Measurements from ENCODE around the gene TRMT1L. TPM values are rescaled to one million over a fixed set of nuclear protein-coding genes. Genes with fewer than 3 reads are reported as not detected.

Gene TRMT1L
- total and polyA plus RNA-seq, 7 donors: 5.4 to 18.6 (median 9.5) TPM

DNA sequence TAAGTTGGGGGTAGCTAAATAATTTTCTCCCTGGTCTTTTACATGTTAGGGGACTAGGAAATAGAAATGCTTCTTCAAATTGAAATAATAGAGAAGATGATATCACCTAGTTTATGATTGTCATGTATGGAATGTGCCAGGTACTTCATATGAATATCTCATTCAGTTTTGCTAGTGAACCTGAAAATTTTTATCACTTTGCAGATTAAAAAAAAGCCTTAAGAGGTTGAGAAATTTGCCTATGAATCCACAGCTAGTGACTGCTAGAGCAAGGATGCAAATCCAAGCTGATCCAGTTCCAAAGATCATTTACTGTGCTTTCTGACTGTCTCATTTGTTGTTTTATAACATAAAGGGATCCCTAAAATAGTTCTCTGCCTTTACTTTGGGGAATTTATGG, 86.7 kb downstream of the TRMT1L start:
- no peak for DNase-seq
- H3K9me3 ChIP-seq: no peaks in the 10 kb centered on the region
- no peak for TF ChIP-seq EP300 (IDR thresholded peaks at IDR 0.05)
- TF ChIP-seq POLR2A (IDR thresholded peaks at IDR 0.05): no peak
- TF ChIP-seq, protein P1, sequence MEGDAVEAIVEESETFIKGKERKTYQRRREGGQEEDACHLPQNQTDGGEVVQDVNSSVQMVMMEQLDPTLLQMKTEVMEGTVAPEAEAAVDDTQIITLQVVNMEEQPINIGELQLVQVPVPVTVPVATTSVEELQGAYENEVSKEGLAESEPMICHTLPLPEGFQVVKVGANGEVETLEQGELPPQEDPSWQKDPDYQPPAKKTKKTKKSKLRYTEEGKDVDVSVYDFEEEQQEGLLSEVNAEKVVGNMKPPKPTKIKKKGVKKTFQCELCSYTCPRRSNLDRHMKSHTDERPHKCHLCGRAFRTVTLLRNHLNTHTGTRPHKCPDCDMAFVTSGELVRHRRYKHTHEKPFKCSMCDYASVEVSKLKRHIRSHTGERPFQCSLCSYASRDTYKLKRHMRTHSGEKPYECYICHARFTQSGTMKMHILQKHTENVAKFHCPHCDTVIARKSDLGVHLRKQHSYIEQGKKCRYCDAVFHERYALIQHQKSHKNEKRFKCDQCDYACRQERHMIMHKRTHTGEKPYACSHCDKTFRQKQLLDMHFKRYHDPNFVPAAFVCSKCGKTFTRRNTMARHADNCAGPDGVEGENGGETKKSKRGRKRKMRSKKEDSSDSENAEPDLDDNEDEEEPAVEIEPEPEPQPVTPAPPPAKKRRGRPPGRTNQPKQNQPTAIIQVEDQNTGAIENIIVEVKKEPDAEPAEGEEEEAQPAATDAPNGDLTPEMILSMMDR (IDR thresholded peaks at IDR 0.05): no peak
- no peak for TF ChIP-seq POLR2AphosphoS5 (IDR thresholded peaks at IDR 0.05)
- H3K27me3 ChIP-seq: no peaks in the 10 kb centered on the region
- peaks cover 0 to 15% (median 5%) of the 10 kb centered on the region in 4 donors for H3K4me1 ChIP-seq
- H3K36me3 ChIP-seq: no peaks in the 10 kb centered on the region
- intact Hi-C loops (cut with DNase I): no loop called here
- H3K4me3 ChIP-seq: no peak overlapping the region
- H3K27ac ChIP-seq: no peak overlapping the region

DNA sequence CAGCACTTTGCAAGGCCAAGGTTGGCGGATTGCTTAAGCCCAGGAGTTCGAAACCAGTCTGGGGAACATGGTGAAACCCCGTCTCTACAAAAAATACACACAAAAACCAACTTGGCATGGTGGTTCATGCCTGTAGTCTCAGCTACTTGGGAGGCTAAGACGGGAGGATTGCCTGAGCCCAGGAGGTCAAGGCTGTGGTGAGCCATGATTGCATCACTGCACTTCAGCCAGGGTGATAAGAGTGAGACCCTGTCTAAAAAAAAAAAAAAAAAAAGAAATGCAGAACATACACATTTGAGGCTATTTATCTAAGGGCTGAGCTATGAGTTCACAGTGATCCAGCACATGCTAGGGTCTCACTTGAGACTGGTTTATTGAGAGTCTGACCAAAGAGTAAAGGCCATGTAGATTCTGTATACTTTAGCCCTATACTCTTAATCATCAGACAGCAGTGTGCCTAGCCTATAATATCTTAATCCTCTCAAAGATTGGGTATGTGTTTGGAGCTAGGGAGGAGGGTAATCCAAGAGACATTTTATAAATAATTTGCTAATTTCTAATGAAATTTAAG, 87.5 kb downstream of the TRMT1L start:
- H3K4me1 ChIP-seq: peaks cover 0 to 11% (median 4%) of the 10 kb centered on the region in 4 donors
- H3K4me3 ChIP-seq: no peak overlapping the region
- no peaks in the 10 kb centered on the region for H3K27me3 ChIP-seq
- H3K36me3 ChIP-seq: no peaks in the 10 kb centered on the region
- no peak for DNase-seq
- no peak overlapping the region for H3K27ac ChIP-seq
- TF ChIP-seq POLR2AphosphoS5 (IDR thresholded peaks at IDR 0.05): no peak
- TF ChIP-seq EP300 (IDR thresholded peaks at IDR 0.05): no peak
- TF ChIP-seq, protein P1 (IDR thresholded peaks at IDR 0.05): no peak
- no peak for TF ChIP-seq POLR2A (IDR thresholded peaks at IDR 0.05)
- intact Hi-C loops (cut with DNase I): no loop called here
- 92 to 96% methylated on average over 4 of the region's 4 CpGs for WGBS, 2 donors
- H3K9me3 ChIP-seq: no peaks in the 10 kb centered on the region

DNA sequence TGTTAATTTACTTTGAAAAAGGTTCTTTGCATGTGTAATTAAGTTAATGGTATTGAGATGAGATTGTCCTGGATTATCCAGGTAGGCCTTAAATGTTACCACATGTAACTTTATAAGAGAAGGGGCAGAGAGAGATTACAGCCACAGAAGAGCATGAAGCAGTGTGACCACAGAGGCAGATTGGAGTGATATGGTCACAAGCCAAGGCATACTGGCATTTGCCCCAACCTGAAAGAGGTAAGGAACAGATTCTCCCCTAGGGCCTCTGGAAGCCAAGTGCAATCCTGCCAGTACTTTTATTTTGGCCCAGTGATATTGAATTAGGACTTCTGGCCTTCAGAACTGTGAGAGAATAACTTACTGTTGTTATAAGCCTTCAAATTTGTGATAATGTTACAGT, 88.4 kb downstream of the TRMT1L start:
- Histone ChIP-seq H3K4me1 (peaks cover 0 to 6% (median 2%) of the 10 kb centered on the region in 4 donors), H3K27me3 (no peaks in the 10 kb centered on the region), H3K4me3 (no peak overlapping the region), H3K9me3 (no peaks in the 10 kb centered on the region), H3K36me3 (no peaks in the 10 kb centered on the region), H3K27ac (no peak overlapping the region)
- DNase-seq: no peak
- no peak for TF ChIP-seq POLR2AphosphoS5 (IDR thresholded peaks at IDR 0.05)
- TF ChIP-seq, protein P1 (IDR thresholded peaks at IDR 0.05): no peak
- TF ChIP-seq EP300 (IDR thresholded peaks at IDR 0.05): no peak
- TF ChIP-seq POLR2A (IDR thresholded peaks at IDR 0.05): no peak
- intact Hi-C loops (cut with DNase I): no loop called here

Other genes starting within 250 kb of the TRMT1L start
- 100 to 1,000 TPM; 311 to 384 (median 369) TPM for gene NIBAN1, start 182.4 kb downstream of the TRMT1L start, total RNA-seq
- gene NIBAN1, start 182.4 kb downstream of the TRMT1L start, polyA plus RNA-seq: 10 to 100 TPM in 1 of 3 donors, 1 to 10 TPM in 2; 1.4 to 12.2 (median 8.4) TPM
- gene RNF2, start 111.4 kb downstream of the TRMT1L start, total RNA-seq: 10 to 100 TPM; 11.1 to 17.1 (median 16.7) TPM
- 1 to 10 TPM; 6.0 to 6.7 (median 6.0) TPM for gene RNF2, start 111.4 kb downstream of the TRMT1L start, polyA plus RNA-seq
- gene SWT1, start 214 bp upstream of the TRMT1L start, total RNA-seq: 10 to 100 TPM in 3 of 4 donors, 1 to 10 TPM in 1; 6.8 to 12.7 (median 11.7) TPM
- 1 to 10 TPM; 2.2 to 2.5 (median 2.4) TPM for gene SWT1, start 214 bp upstream of the TRMT1L start, polyA plus RNA-seq
- gene IVNS1ABP, start 160.3 kb upstream of the TRMT1L start, total RNA-seq: 10 to 100 TPM; 29.8 to 36.0 (median 31.2) TPM
- gene IVNS1ABP, start 160.3 kb upstream of the TRMT1L start, polyA plus RNA-seq: 10 to 100 TPM; 49.4 to 85.9 (median 57.3) TPM

All from sigmoid colon (tissue), 7 donors.